Loucy (cell line): Measurements from ENCODE around the gene TLE3.

ENCODE experiments used
- EZH2phosphoT487 ChIP-seq: fragments of 200-600 bp; IDR thresholded peaks from 2 replicates; pipeline ENCODE4 v1.6.1; 2018; ENCODE audit warnings: antibody characterized with exemption, mild to moderate bottlenecking, moderate library complexity, borderline replicate concordance
- TF ChIP-seq, protein P1 (sequence below): fragments of 200-600 bp; sonication (generic); conservative IDR thresholded peaks from 2 replicates; pipeline ENCODE4 v1.5.1; 2014; ENCODE audit warnings: mild to moderate bottlenecking, antibody characterized with exemption, low read length

DNA sequence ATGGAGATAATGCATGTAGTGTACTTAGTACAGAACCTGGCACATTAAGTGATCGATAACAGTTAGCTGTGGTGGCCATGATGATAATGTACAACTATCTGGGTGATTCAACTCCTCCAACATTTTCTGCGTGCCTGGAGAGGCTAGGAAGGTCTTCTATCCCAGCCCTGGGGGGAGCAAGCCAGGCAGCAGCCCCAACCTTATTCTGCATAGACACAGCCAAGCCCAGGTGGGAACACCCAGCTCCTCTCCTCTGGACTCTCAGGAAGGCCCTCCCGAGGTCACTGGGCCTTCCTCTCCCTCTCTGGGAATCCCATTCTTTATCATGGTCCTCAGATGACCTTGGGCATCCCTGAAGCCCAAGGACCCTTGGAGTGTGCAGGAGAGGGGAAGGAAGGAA lies 5.1 kb upstream of the TLE3 start:
- TF ChIP-seq EZH2phosphoT487: no peak
- TF ChIP-seq, protein P1, sequence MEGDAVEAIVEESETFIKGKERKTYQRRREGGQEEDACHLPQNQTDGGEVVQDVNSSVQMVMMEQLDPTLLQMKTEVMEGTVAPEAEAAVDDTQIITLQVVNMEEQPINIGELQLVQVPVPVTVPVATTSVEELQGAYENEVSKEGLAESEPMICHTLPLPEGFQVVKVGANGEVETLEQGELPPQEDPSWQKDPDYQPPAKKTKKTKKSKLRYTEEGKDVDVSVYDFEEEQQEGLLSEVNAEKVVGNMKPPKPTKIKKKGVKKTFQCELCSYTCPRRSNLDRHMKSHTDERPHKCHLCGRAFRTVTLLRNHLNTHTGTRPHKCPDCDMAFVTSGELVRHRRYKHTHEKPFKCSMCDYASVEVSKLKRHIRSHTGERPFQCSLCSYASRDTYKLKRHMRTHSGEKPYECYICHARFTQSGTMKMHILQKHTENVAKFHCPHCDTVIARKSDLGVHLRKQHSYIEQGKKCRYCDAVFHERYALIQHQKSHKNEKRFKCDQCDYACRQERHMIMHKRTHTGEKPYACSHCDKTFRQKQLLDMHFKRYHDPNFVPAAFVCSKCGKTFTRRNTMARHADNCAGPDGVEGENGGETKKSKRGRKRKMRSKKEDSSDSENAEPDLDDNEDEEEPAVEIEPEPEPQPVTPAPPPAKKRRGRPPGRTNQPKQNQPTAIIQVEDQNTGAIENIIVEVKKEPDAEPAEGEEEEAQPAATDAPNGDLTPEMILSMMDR: no peak
